K562 (cell line): Measurements from ENCODE around the gene BTN3A1. TPM values are rescaled to one million over a fixed set of nuclear protein-coding genes. Genes with fewer than 3 reads are reported as not detected.

Experiments used
- ATAC-seq: fragments of 200-7000 bp; cut with Tn5 transposase; 3 replicates; pipeline ENCODE4 v1.9.1; 2020; ENCODE audit warnings: moderate library complexity
- BruUV-seq: library from RNA; stranded (reverse); fragments of 400-500 nt; replicated peaks from 2 replicates; lab custom pipeline; 2021; lab: Mats Ljungman, UMichigan
- CTCF ChIA-PET: fragments of 300-600 bp; formaldehyde crosslinking; extraction: SDS; loops from one replicate; lab custom pipeline; 2021; ENCODE audit warnings: low intra/inter-chr PET ratio; lab: Yijun Ruan, JAX
- POLR2A ChIA-PET: fragments of 300-600, 350-650 bp; sonication (Branson Sonifier 250); formaldehyde crosslinking; extraction: SDS; loops from one replicate; lab custom pipeline; 2021; ENCODE audit warnings: antibody characterized with exemption, inconsistent platforms; lab: Yijun Ruan, JAX
- DNase-seq, 4 experiments: peaks; one replicate each; pipeline versions ENCODE4 v3.0.0 to v3.0.0-alpha.2; 2011 to 2018; ENCODE audit warnings: low spot score in 3 of 4, mixed read lengths in 3 of 4; ENCODE audit errors: extremely low read depth in 1 of 4
- FAIRE-seq: peaks from 2 replicates; lab custom pipeline; 2011; peaks lifted over from hg19 to GRCh38; lab: Jason Lieb, UNC
- H2AFZ ChIP-seq: 2 replicates; pipeline ENCODE4 v1.6.0; 2011; ENCODE audit warnings: low read depth, low read length, control low read depth, inconsistent platforms
- H3K27ac ChIP-seq: fragments of 200-600 bp; 3 replicates; pipeline ENCODE4 v1.8.0; 2011; ENCODE audit warnings: low read depth, mild to moderate bottlenecking, control low read depth, inconsistent platforms, low read length, moderate library complexity, mixed read lengths; ENCODE audit errors: extremely low read depth
- H3K27me3 ChIP-seq, 2 experiments: fragments of 300-600 bp in 1 of 2; 2 replicates in 1 of 2; 3 replicates in 1 of 2; pipeline versions ENCODE4 v1.6.0 to v1.8.0; 2011; ENCODE audit warnings: inconsistent platforms in 2 of 2, low read length in 2 of 2, mild to moderate bottlenecking in 1 of 2, mixed read lengths in 1 of 2, moderate library complexity in 1 of 2; ENCODE audit not compliant: control insufficient read depth in 2 of 2, insufficient read depth in 2 of 2
- H3K36me3 ChIP-seq: fragments of 300-600 bp; 3 replicates; pipeline ENCODE4 v1.8.0; 2011; ENCODE audit warnings: mild to moderate bottlenecking, low read length, inconsistent platforms; ENCODE audit not compliant: control insufficient read depth, insufficient read depth
- H3K4me1 ChIP-seq, 2 experiments: fragments of 200-600 bp in 1 of 2; replicated peaks in 1 of 2; 2 replicates in 1 of 2; 3 replicates in 1 of 2; pipeline versions ENCODE4 v1.5.1 to v1.8.0; 2011; ENCODE audit warnings: inconsistent platforms in 2 of 2, low read length in 2 of 2, mild to moderate bottlenecking in 1 of 2, mixed read lengths in 1 of 2, moderate library complexity in 1 of 2; ENCODE audit not compliant: control insufficient read depth in 2 of 2, insufficient read depth in 2 of 2
- H3K4me2 ChIP-seq: 2 replicates; pipeline ENCODE4 v1.6.1; 2011; ENCODE audit warnings: low read length, control low read depth, inconsistent platforms, mixed read lengths; ENCODE audit not compliant: insufficient read depth
- H3K4me3 ChIP-seq: fragments of 200-600 bp; sonication (generic), shearing (Covaris generic); 2 replicates; pipeline ENCODE4 v1.5.1; 2016; ENCODE audit warnings: control low read depth, inconsistent platforms
- H3K79me2 ChIP-seq: fragments of 200-600 bp; 3 replicates; pipeline ENCODE4 v1.8.0; 2011; ENCODE audit warnings: low read length, inconsistent platforms; ENCODE audit not compliant: control insufficient read depth, insufficient read depth
- H3K9ac ChIP-seq, 2 experiments: 2 replicates each; pipeline versions ENCODE4 v1.6.0 to v1.6.1; 2011; ENCODE audit warnings: low read depth in 2 of 2, low read length in 2 of 2, control low read depth in 1 of 2, inconsistent platforms in 1 of 2, mild to moderate bottlenecking in 1 of 2, mixed read lengths in 1 of 2; ENCODE audit not compliant: insufficient read depth in 1 of 2
- H3K9me1 ChIP-seq: one replicate; pipeline ENCODE4 v1.6.0; 2011; ENCODE audit warnings: inconsistent platforms, mild to moderate bottlenecking, low read length, moderate library complexity; ENCODE audit not compliant: control insufficient read depth, insufficient read depth
- H3K9me3 ChIP-seq: replicated peaks from 2 replicates; pipeline ENCODE4 v1.5.1; 2011; ENCODE audit warnings: low read depth, low read length, inconsistent platforms; ENCODE audit not compliant: control insufficient read depth, insufficient read depth
- H4K20me1 ChIP-seq: replicated peaks from 2 replicates; pipeline ENCODE4 v1.6.1; 2011; ENCODE audit warnings: low read length, inconsistent platforms, mixed read lengths; ENCODE audit not compliant: control insufficient read depth, insufficient read depth
- ARNT ChIP-seq, 2 experiments: fragments of 450-650 bp; IDR thresholded peaks; 2 replicates each; pipeline ENCODE4 v1.6.1; 2016; ENCODE audit warnings: mild to moderate bottlenecking in 1 of 2
- NFE2 ChIP-seq: IDR thresholded peaks from 2 replicates; pipeline ENCODE4 v1.6.1; 2014; ENCODE audit warnings: antibody characterized with exemption, low read depth
- NR2C1 ChIP-seq, 2 experiments: fragments of 450-650 bp; IDR thresholded peaks; 2 replicates each; pipeline ENCODE4 v1.6.1; 2017; ENCODE audit warnings: mild to moderate bottlenecking in 2 of 2, antibody characterized with exemption in 1 of 2, inconsistent platforms in 1 of 2, missing compliant biosample characterization in 1 of 2, missing genetic modification characterization in 1 of 2
- NR3C1 ChIP-seq: sonication (generic); formaldehyde crosslinking; IDR thresholded peaks from 2 replicates; pipeline ENCODE4 v1.8.1; 2022; ENCODE audit warnings: missing genetic modification reagents
- SMARCA4 ChIP-seq: fragments of 450-650 bp; IDR thresholded peaks from 2 replicates; pipeline ENCODE4 v1.6.1; 2016
- ZNF395 ChIP-seq: fragments of 200-800 bp; sonication (Bioruptor generic); IDR thresholded peaks from 2 replicates; pipeline ENCODE4 v1.6.1; 2017; ENCODE audit warnings: missing genetic modification characterization, missing compliant biosample characterization
- ZNF766 ChIP-seq: fragments of 200-800 bp; sonication (Bioruptor generic); conservative IDR thresholded peaks from 2 replicates; pipeline ENCODE4 v1.6.1; 2016; ENCODE audit warnings: missing genetic modification characterization, missing compliant biosample characterization
- WGBS: fragments of 100-300 bp; shearing (Covaris generic); methylation state at CpG from one replicate; pipeline ENCODE4 v1.1.6; 2016; ENCODE audit warnings: low coverage, mixed read lengths; ENCODE audit not compliant: insufficient coverage; ENCODE audit errors: missing lambda C conversion rate; 5-methylcytosine and 5-hydroxymethylcytosine counted together
- in situ Hi-C: fragments of 300-500 bp; cut with MboI; formaldehyde crosslinking; loops from 4 replicates; pipeline ENCODE4 v1.15.0; 2018; ENCODE audit warnings: inconsistent platforms, mixed read lengths
- intact Hi-C: fragments of 100-400 bp; cut with micrococcal nuclease; formaldehyde crosslinking; loops from 2 replicates; pipeline ENCODE4 v1.14.2; 2022
- polyA plus RNA-seq, 8 experiments: library from polyadenylated mRNA; depleted of rRNA in 4 of 8; stranded (reverse) in 5 of 8; unstranded in 3 of 8; fragments of >200 nt; fragmentation: Nextera tagmentation in 2 of 8; fragmentation: Illumina TruSeq in 1 of 8; extraction: Ambion mirVana in 2 of 8; extraction: Trizol in 1 of 8; gene quantifications; 2 replicates each; pipeline versions ENCODE4 v1.2.1 to v1.2.3, GENCODE V29; 2011 to 2014; ENCODE audit warnings: inconsistent platforms in 1 of 8, missing spikeins in 1 of 8
- total RNA-seq, 7 experiments: library from RNA; depleted of rRNA in 6 of 7; stranded (reverse); fragments of >200 nt in 6 of 7; fragmentation: Illumina TruSeq in 2 of 7; extraction: Trizol in 2 of 7; gene quantifications; 2 replicates each; pipeline versions ENCODE4 v1.2.1 to v1.2.3, GENCODE V29; 2011 to 2021; ENCODE audit warnings: low replicate concordance in 1 of 7

BTN3A1 gene
- total and polyA plus RNA-seq, 9 of the 15 experiments (the other 6 are each of a cell fraction or from before 2014, with no cell fraction given): 0.84 to 8.5 (median 3.9) TPM

- Histone ChIP-seq H4K20me1 (no peaks in the 10 kb centered on the region), H3K4me1 (peaks cover 10 to 23% of the 10 kb centered on the region in 2 experiments), H3K27ac (no peak overlapping the region), H3K4me3 (no peak overlapping the region), H3K9me1 (peaks cover 3% of the 10 kb centered on the region), H3K79me2 (peaks cover 6% of the 10 kb centered on the region), H3K27me3 (no peaks in the 10 kb centered on the region), H3K9ac (no peak overlapping the region), H3K4me2 (no peak overlapping the region), H2AFZ (no peak overlapping the region), H3K36me3 (0 out of 3 replicates have a peak, but pooled peaks cover 2% of the 10 kb centered on the region), H3K9me3 (no peaks in the 10 kb centered on the region)
- ATAC-seq (no peak), FAIRE-seq (no peak), DNase-seq (no peak)
- ChIA-PET CTCF (interaction anchor here (0.6 kb wide), 1 partner anchor 138 kb away, joined by 3 read pairs; no protein-coding TSS in a partner anchor), POLR2A (no interaction called here)
- WGBS: 65% methylated on average over 6 of the region's 6 CpGs
- in situ Hi-C loops (no loop called here), intact Hi-C loops (no loop called here)
- TF ChIP-seq ZNF395: no peak
- TF ChIP-seq ARNT (IDR thresholded peaks at IDR 0.05): no peak
- TF ChIP-seq SMARCA4: no peak
- TF ChIP-seq NR3C1 (CRISPR knock-in tag): no peak
- no peak for TF ChIP-seq NFE2
- TF ChIP-seq ZNF766 (CRISPR knock-in tag): no peak
- TF ChIP-seq NR2C1 (IDR thresholded peaks at IDR 0.05): no peak
- TF ChIP-seq NR2C1 (tag; IDR thresholded peaks at IDR 0.05): no peak
- no TSS peak for BruUV-seq
Measured at GRCh38 chr6:26388014-26388413, 14.1 kb upstream of the BTN3A1 start.
